Measurements from ENCODE around the gene RPL10.
"Not testable (repeated sequence)": the region's sequence is repeated elsewhere in the genome, so short reads cannot be mapped to it uniquely, and the experiment has no call there.

DNA sequence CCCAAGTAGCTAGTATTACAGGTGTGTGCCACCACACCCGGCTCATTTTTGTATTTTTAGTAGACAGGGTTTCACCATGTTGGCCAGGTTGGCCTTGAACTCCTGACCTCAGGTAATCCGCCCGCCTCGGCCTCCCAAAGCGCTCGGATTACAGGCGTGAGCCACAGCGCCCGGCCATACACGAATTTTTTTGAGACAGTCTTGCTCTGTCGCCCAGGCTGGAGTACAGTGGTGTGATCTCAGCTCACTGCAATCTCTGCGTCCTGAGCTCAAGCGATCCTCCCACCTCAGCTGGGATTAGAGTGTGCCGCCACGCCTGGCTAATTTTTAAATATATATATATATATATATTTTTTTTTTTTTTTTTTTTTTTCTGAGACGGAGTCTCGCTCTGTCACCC lies 1.8 kb upstream of the RPL10 start:
- TF ChIP-seq POLR2A, CTCF (IDR thresholded peaks at IDR 0.05): not testable (repeated sequence)

Measured in tibial nerve (tissue), 3 donors.